Measurements from ENCODE around the gene PRKCH. TPM values are rescaled to one million over a fixed set of nuclear protein-coding genes. Genes with fewer than 3 reads are reported as not detected.

PRKCH gene
- total RNA-seq, 4 donors from 2014 or later = 49.5 to 147 (median 59.2) TPM

- WGBS = 66% methylated on average over 3 of the region's 3 CpGs
- Histone ChIP-seq H3K27me3 (no peaks in the 10 kb centered on the region), H3K27ac (no peak overlapping the region), H3K36me3 (no peaks in the 10 kb centered on the region), H3K4me3 (no peak overlapping the region), H3K4me1 (peaks cover 21% of the 10 kb centered on the region), H3K9me3 (no peaks in the 10 kb centered on the region)
- TF ChIP-seq POLR2AphosphoS5 (IDR thresholded peaks at IDR 0.05) = no peak
- TF ChIP-seq CTCF (IDR thresholded peaks at IDR 0.05) = no peak
- TF ChIP-seq EP300 (IDR thresholded peaks at IDR 0.05) = no peak
- TF ChIP-seq POLR2A (IDR thresholded peaks at IDR 0.05) = no peak
- no peak for DNase-seq (ENCODE audit: low spot score in 2 of 2)
These were observed 47.5 kb downstream of the PRKCH start for GRCh38 chr14:61368781-61369453.

GRCh38 chr14:61369454-61369810 is 48.1 kb downstream of the PRKCH start:
- H3K27ac ChIP-seq = no peak overlapping the region
- peaks cover 21% of the 10 kb centered on the region for H3K4me1 ChIP-seq
- DNase-seq (ENCODE audit: low spot score in 2 of 2) = no peak
- H3K27me3 ChIP-seq = no peaks in the 10 kb centered on the region
- 90% methylated on average over 3 of the region's 3 CpGs for WGBS
- TF ChIP-seq EP300 (IDR thresholded peaks at IDR 0.05) (no peak), POLR2AphosphoS5 (IDR thresholded peaks at IDR 0.05) (no peak), POLR2A (IDR thresholded peaks at IDR 0.05) (no peak), CTCF (IDR thresholded peaks at IDR 0.05) (no peak)
- peaks cover 3% of the 10 kb centered on the region for H3K36me3 ChIP-seq
- peaks cover 3% of the 10 kb centered on the region for H3K9me3 ChIP-seq
- no peak overlapping the region for H3K4me3 ChIP-seq

- WGBS = 87% methylated on average over 2 of the region's 2 CpGs
- peaks cover 10% of the 10 kb centered on the region for H3K9me3 ChIP-seq
- TF ChIP-seq EP300 (IDR thresholded peaks at IDR 0.05) (no peak), POLR2A (IDR thresholded peaks at IDR 0.05) (no peak), POLR2AphosphoS5 (IDR thresholded peaks at IDR 0.05) (no peak), CTCF (IDR thresholded peaks at IDR 0.05) (no peak)
- no peak overlapping the region for H3K27ac ChIP-seq
- DNase-seq (ENCODE audit: low spot score in 2 of 2) = no peak
- peaks cover 3% of the 10 kb centered on the region for H3K36me3 ChIP-seq
- peaks cover 15% of the 10 kb centered on the region for H3K4me1 ChIP-seq
- no peak overlapping the region for H3K4me3 ChIP-seq
- H3K27me3 ChIP-seq = no peaks in the 10 kb centered on the region
These were observed 51.0 kb downstream of the PRKCH start for GRCh38 chr14:61372379-61372778.

GRCh38 chr14:61372842-61373555 is 51.6 kb downstream of the PRKCH start:
- Histone ChIP-seq H3K4me1 (peaks cover 10% of the 10 kb centered on the region), H3K4me3 (no peak overlapping the region), H3K27me3 (no peaks in the 10 kb centered on the region), H3K36me3 (peaks cover 3% of the 10 kb centered on the region), H3K9me3 (peaks cover 10% of the 10 kb centered on the region), H3K27ac (no peak overlapping the region)
- TF ChIP-seq CTCF (IDR thresholded peaks at IDR 0.05) (no peak), POLR2A (IDR thresholded peaks at IDR 0.05) (no peak), EP300 (IDR thresholded peaks at IDR 0.05) (no peak), POLR2AphosphoS5 (IDR thresholded peaks at IDR 0.05) (no peak)
- WGBS = 92% methylated on average over 3 of the region's 3 CpGs
- no peak for DNase-seq (ENCODE audit: low spot score in 2 of 2)

DNA sequence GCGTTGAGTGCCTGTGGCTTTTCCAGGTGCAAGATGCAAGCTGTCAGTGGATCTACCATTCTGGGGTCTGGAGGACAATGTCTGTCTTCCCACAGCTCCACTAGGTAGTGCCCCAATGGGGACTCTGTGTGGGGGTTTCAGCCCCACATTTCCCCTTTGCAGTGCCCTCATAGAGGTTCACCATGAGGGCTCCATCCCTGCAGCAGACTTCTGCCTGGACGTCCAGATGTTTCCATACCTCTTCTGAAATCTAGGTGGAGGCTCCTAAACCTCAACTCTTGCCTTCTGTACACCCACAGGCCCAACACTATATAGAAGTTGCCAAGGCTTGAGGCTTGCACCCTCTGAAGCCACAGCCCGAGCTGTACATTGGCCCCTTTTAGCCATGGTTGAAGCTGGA is 52.9 kb downstream of the PRKCH start:
- no peak overlapping the region for H3K4me3 ChIP-seq
- H3K27me3 ChIP-seq = no peaks in the 10 kb centered on the region
- H3K4me1 ChIP-seq = no peaks in the 10 kb centered on the region
- TF ChIP-seq EP300 (IDR thresholded peaks at IDR 0.05) = no peak
- no peak for TF ChIP-seq POLR2A (IDR thresholded peaks at IDR 0.05)
- no peak for TF ChIP-seq CTCF (IDR thresholded peaks at IDR 0.05)
- no peak for TF ChIP-seq POLR2AphosphoS5 (IDR thresholded peaks at IDR 0.05)
- 93% methylated on average over 3 of the region's 3 CpGs for WGBS
- peaks cover 3% of the 10 kb centered on the region for H3K36me3 ChIP-seq
- H3K9me3 ChIP-seq = peaks cover 10% of the 10 kb centered on the region
- H3K27ac ChIP-seq = no peak overlapping the region
- no peak for DNase-seq (ENCODE audit: low spot score in 2 of 2)
